Endothelial cell (in vitro differentiated cells): ENCODE data around the gene HELZ. TPM values are rescaled to one million over a fixed set of nuclear protein-coding genes. Genes with fewer than 3 reads are reported as not detected.
"Not testable (repeated sequence)": the region's sequence is repeated elsewhere in the genome, so short reads cannot be mapped to it uniquely, and the experiment has no call there.

Source experiments
- DNase-seq: peaks from one replicate; pipeline ENCODE4 v3.0.0; 2021; ENCODE audit warnings: low spot score
- H3K27ac Mint-ChIP-seq: one replicate; pipeline ENCODE4 v1.8.0; 2021; ENCODE audit warnings: mixed read lengths, inconsistent platforms; ENCODE audit not compliant: unreplicated experiment
- H3K27me3 Mint-ChIP-seq: one replicate; pipeline ENCODE4 v1.8.0; 2021; ENCODE audit warnings: mild to moderate bottlenecking, moderate library complexity, mixed read lengths, inconsistent platforms; ENCODE audit not compliant: unreplicated experiment
- H3K36me3 Mint-ChIP-seq: one replicate; pipeline ENCODE4 v1.8.0; 2021; ENCODE audit warnings: mild to moderate bottlenecking, low read depth, mixed read lengths, inconsistent platforms; ENCODE audit not compliant: unreplicated experiment
- H3K4me1 Mint-ChIP-seq: one replicate; pipeline ENCODE4 v1.8.0; 2021; ENCODE audit warnings: mild to moderate bottlenecking, mixed read lengths, inconsistent platforms; ENCODE audit not compliant: unreplicated experiment
- H3K4me3 Mint-ChIP-seq: one replicate; pipeline ENCODE4 v1.8.0; 2021; ENCODE audit warnings: mild to moderate bottlenecking, mixed read lengths, inconsistent platforms; ENCODE audit not compliant: unreplicated experiment
- H3K9me3 Mint-ChIP-seq: one replicate; pipeline ENCODE4 v1.8.0; 2021; ENCODE audit warnings: mixed read lengths, inconsistent platforms; ENCODE audit not compliant: unreplicated experiment
- total RNA-seq: library from RNA; stranded (reverse); fragmentation: NEBNext Ultra II Directional; extraction: Animal tissue kit (Norgen Biotek cat#: 25700); gene quantifications from one replicate; pipeline ENCODE4 v1.2.1, GENCODE V29; 2021; ENCODE audit not compliant: unreplicated experiment
- TF ChIP-seq, protein P1 (sequence below): fragments of 200-600 bp; sonication (generic); IDR thresholded peaks from one replicate; pipeline ENCODE4 v1.5.0; 2021; ENCODE audit warnings: antibody characterized with exemption; ENCODE audit not compliant: unreplicated experiment

The HELZ gene
- total RNA-seq, 1 donor from 2014 or later, result 57.0 TPM

DNA sequence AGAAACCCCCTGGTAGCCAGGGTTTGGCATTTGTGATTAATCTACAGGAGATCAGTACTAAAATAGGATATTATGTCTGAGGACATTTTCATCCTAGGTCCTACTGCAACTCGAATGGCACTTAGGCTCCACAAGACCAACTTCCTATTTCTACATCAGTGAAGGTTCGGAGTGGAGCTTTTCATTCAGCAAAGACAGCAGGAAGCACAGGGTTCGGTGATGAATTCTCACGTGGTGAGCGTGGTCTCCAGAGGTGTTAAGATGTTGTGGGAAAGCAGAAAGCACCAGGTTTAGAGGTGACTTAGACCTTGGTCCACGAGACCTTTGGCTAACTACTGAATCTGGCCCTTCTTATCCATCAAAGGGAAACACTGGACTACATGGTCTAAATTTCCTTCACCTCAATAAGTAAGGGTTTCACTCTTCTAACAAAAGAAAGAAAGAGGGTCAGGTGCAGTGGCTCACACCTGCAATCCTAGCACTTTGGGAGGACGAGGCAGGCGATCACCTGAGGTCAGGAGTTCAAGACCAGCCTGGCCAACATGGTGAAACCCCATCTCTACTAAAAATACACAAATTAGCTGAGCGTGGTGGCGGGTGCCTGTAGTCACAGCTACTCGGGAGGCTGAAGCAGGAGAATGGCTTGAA, 13.9 kb upstream of the HELZ start:
- Mint-ChIP-seq H3K9me3 (no peaks in the 10 kb centered on the region), H3K27ac (no peak overlapping the region), H3K36me3 (no peaks in the 10 kb centered on the region), H3K4me1 (peaks cover 19% of the 10 kb centered on the region), H3K27me3 (no peaks in the 10 kb centered on the region), H3K4me3 (no peak overlapping the region)
- TF ChIP-seq, protein P1, sequence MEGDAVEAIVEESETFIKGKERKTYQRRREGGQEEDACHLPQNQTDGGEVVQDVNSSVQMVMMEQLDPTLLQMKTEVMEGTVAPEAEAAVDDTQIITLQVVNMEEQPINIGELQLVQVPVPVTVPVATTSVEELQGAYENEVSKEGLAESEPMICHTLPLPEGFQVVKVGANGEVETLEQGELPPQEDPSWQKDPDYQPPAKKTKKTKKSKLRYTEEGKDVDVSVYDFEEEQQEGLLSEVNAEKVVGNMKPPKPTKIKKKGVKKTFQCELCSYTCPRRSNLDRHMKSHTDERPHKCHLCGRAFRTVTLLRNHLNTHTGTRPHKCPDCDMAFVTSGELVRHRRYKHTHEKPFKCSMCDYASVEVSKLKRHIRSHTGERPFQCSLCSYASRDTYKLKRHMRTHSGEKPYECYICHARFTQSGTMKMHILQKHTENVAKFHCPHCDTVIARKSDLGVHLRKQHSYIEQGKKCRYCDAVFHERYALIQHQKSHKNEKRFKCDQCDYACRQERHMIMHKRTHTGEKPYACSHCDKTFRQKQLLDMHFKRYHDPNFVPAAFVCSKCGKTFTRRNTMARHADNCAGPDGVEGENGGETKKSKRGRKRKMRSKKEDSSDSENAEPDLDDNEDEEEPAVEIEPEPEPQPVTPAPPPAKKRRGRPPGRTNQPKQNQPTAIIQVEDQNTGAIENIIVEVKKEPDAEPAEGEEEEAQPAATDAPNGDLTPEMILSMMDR, result no peak
- no peak for DNase-seq

DNA sequence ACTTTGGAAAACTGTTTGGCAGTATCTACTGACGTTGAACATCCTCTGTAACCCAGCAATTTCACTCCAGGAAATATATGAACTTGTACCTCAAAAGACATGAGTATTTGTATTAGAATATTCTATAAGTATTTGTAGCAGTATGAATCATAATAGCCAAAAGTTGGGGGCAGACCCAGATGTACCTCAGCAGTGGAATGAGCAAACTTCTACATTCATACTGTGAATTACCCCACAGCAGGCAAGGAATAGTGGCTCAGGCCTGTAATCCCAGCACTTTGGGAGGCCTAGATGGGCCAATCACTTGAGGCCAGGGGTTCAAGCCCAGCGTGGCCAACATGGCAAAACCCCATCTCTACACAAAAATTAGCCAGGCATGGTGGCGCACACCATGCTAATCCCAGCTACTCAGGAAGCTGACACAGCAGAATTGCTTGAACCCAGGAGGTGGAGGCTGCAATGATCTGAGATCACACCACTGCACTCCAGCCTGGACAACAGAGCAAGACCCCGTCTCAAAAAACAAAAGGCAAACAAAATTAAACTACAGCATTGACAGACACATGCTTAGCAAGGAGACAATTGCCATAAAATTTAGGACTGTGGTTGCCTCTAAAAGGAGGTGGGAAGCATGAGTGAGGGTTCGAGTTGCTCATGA, 11.2 kb upstream of the HELZ start:
- H3K4me1 Mint-ChIP-seq, result peaks cover 14% of the 10 kb centered on the region
- no peaks in the 10 kb centered on the region for H3K9me3 Mint-ChIP-seq
- no peaks in the 10 kb centered on the region for H3K27me3 Mint-ChIP-seq
- no peak for DNase-seq
- no peak overlapping the region for H3K27ac Mint-ChIP-seq
- no peak overlapping the region for H3K4me3 Mint-ChIP-seq
- TF ChIP-seq, protein P1, result no peak
- H3K36me3 Mint-ChIP-seq, result no peaks in the 10 kb centered on the region

- TF ChIP-seq, protein P1, result no peak
- Mint-ChIP-seq H3K27me3 (no peaks in the 10 kb centered on the region), H3K4me1 (peaks cover 7% of the 10 kb centered on the region), H3K9me3 (no peaks in the 10 kb centered on the region), H3K4me3 (no peak overlapping the region), H3K36me3 (no peaks in the 10 kb centered on the region), H3K27ac (no peak overlapping the region)
- DNase-seq, result no peak
Measured at GRCh38 chr17:67253384-67253783, 8.4 kb upstream of the HELZ start.

- not testable (repeated sequence) for H3K9me3 Mint-ChIP-seq, H3K27ac Mint-ChIP-seq, H3K27me3 Mint-ChIP-seq, DNase-seq, H3K4me1 Mint-ChIP-seq, H3K4me3 Mint-ChIP-seq, H3K36me3 Mint-ChIP-seq
Measured at GRCh38 chr17:67251586-67251985, 6.6 kb upstream of the HELZ start.

DNA sequence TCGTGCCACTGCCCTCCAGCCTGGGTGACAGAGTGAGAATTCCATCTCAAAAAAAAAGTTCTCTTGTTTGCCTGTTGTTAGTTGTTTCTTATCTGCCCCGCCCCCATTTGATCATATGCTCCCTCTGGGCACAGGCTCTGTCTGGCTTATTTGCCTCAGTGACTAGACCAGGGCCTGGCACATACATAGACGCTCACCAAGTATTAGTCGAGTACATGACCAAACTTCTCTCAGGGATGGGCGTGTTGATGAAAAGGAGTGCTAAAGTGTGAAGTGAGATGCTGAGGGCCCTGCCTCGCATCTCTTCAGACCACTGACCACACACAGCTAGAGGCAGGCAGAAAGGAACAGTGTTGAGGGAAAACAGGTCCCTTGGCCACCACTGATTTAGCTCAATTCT, 3.3 kb upstream of the HELZ start:
- TF ChIP-seq, protein P1, result no peak
- Mint-ChIP-seq H3K4me3 (peak overlapping the region; percentile 10), H3K36me3 (peaks cover 10% of the 10 kb centered on the region), H3K27ac (no peak overlapping the region), H3K27me3 (peaks cover 13% of the 10 kb centered on the region), H3K9me3 (no peaks in the 10 kb centered on the region), H3K4me1 (peaks cover 17% of the 10 kb centered on the region)
- DNase-seq, result no peak
